ENCODE results near the gene TOM1L2. TPM values are rescaled to one million over a fixed set of nuclear protein-coding genes. Genes with fewer than 3 reads are reported as not detected.
"Not testable (repeated sequence)": the region's sequence is repeated elsewhere in the genome, so short reads cannot be mapped to it uniquely, and the experiment has no call there.

Gene TOM1L2
- total RNA-seq, 4 donors from 2014 or later = 55.7 to 97.1 (median 73.3) TPM

- Histone ChIP-seq H3K9me3 (no peaks in the 10 kb centered on the region), H3K4me3 (no peak overlapping the region), H3K27ac (peak overlapping the region; percentile 67 to 83 (median 72)), H3K27me3 (no peaks in the 10 kb centered on the region), H3K36me3 (no peaks in the 10 kb centered on the region), H3K4me1 (peaks cover 36 to 51% of the 10 kb centered on the region in 2 donors)
- peak; percentile 83 to 91 for DNase-seq
- intact Hi-C loops (cut with DNase I; ENCODE audit: low total_unique reads) = no loop called here
- TF ChIP-seq POLR2A (IDR thresholded peaks at IDR 0.05) (peak in 1 of 2 donors; percentile 28), CTCF (IDR thresholded peaks at IDR 0.05 in 4 of 5, conservative IDR thresholded peaks at IDR 0.05 in 1 of 5) (no peak)
- in situ Hi-C loops (cut with MboI; ENCODE audit: low sequenced_read_pairs in 4 of 4) = loop anchor here in 1 of 4 donors (10.0 kb wide), 1 partner anchor 239 kb away; no protein-coding TSS in a partner anchor
- peak; percentile 98 for ATAC-seq
Measured at GRCh38 chr17:17913695-17914332, 58.4 kb downstream of the TOM1L2 start.

DNA sequence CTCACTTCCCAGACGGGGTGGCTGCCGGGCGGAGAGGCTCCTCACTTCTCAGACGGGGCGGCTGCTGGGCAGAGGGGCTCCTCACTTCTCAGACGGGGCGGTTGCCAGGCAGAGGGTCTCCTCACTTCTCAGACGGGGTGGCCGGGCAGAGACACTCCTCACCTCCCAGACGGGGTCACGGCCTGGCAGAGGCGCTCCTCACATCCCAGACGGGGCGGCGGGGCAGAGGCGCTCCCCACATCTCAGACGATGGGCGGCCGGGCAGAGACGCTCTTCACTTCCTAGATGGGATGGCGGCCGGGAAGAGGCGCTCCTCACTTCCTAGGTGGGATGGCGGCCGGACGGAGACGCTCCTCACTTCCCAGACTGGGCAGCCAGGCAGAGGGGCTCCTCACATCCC is 59.9 kb downstream of the TOM1L2 start:
- intact Hi-C loops (cut with DNase I; ENCODE audit: low total_unique reads) = not testable (repeated sequence)

GRCh38 chr17:17911001-17911613 is 61.1 kb downstream of the TOM1L2 start:
- Histone ChIP-seq H3K27me3 (no peaks in the 10 kb centered on the region), H3K9me3 (no peaks in the 10 kb centered on the region), H3K27ac (peak overlapping the region; percentile 61 to 74 (median 64)), H3K4me3 (no peak overlapping the region), H3K36me3 (peaks cover 0 to 6% of the 10 kb centered on the region in 2 donors), H3K4me1 (peaks cover 33 to 50% of the 10 kb centered on the region in 2 donors)
- DNase-seq = peak in 1 of 2 donors; percentile 60
- ATAC-seq = peak; percentile 58 to 66
- TF ChIP-seq POLR2A (IDR thresholded peaks at IDR 0.05) (no peak), CTCF (IDR thresholded peaks at IDR 0.05 in 4 of 5, conservative IDR thresholded peaks at IDR 0.05 in 1 of 5) (no peak)
- in situ Hi-C loops (cut with MboI; ENCODE audit: low sequenced_read_pairs in 4 of 4) (loop anchor here in 1 of 4 donors (10.0 kb wide), 1 partner anchor 236 kb away; no protein-coding TSS in a partner anchor), intact Hi-C loops (cut with DNase I; ENCODE audit: low total_unique reads) (no loop called here)

More for the DNA sequence above, 59.9 kb downstream of the TOM1L2 start:
- DNase-seq, ATAC-seq, H3K9me3 ChIP-seq, H3K27ac ChIP-seq, H3K36me3 ChIP-seq, H3K4me3 ChIP-seq, H3K27me3 ChIP-seq: not testable (repeated sequence)
- in situ Hi-C loops (cut with MboI; ENCODE audit: low sequenced_read_pairs in 4 of 4) = loop anchor here in 1 of 4 donors (10.0 kb wide), 1 partner anchor 238 kb away; no protein-coding TSS in a partner anchor
- peaks cover 33 to 48% of the 10 kb centered on the region in 2 donors for H3K4me1 ChIP-seq

- in situ Hi-C loops (cut with MboI; ENCODE audit: low sequenced_read_pairs in 4 of 4) = loop anchor here in 1 of 4 donors (10.0 kb wide), 1 partner anchor 235 kb away; no protein-coding TSS in a partner anchor
- H3K4me1 ChIP-seq = peaks cover 33 to 48% of the 10 kb centered on the region in 2 donors
- ATAC-seq = no peak
Measured at GRCh38 chr17:17910060-17910459, 62.1 kb downstream of the TOM1L2 start.

More at GRCh38 chr17:17910060-17910459, 62.1 kb downstream of the TOM1L2 start:
- H3K27ac ChIP-seq = peak overlapping the region in 2 of 4 donors; percentile 61 to 66
- intact Hi-C loops (cut with DNase I; ENCODE audit: low total_unique reads) = no loop called here
- peaks cover 0 to 6% of the 10 kb centered on the region in 2 donors for H3K36me3 ChIP-seq
- no peaks in the 10 kb centered on the region for H3K27me3 ChIP-seq
- TF ChIP-seq CTCF (IDR thresholded peaks at IDR 0.05 in 4 of 5, conservative IDR thresholded peaks at IDR 0.05 in 1 of 5) = no peak
- no peak for TF ChIP-seq POLR2A (IDR thresholded peaks at IDR 0.05)
- H3K9me3 ChIP-seq = no peaks in the 10 kb centered on the region
- H3K4me3 ChIP-seq = no peak overlapping the region
- no peak for DNase-seq
